Cardiac fibroblast (primary cell): ENCODE data around the gene SMIM35.
"Not testable (repeated sequence)": the region's sequence is repeated elsewhere in the genome, so short reads cannot be mapped to it uniquely, and the experiment has no call there.

ENCODE experiments used
- DNase-seq, 2 donors: peaks; one replicate each; pipeline versions ENCODE4 v3.0.0 to v3.0.0-alpha.2; 2010; ENCODE audit warnings: low read depth in 2 of 2
- H3K4me3 ChIP-seq, 2 donors: replicated peaks in 1 of 2; 1 replicate in 1 of 2; 2 replicates in 1 of 2; pipeline ENCODE4 v1.5.1; 2011; ENCODE audit warnings: low read depth in 2 of 2, low read length in 2 of 2, mild to moderate bottlenecking in 2 of 2, moderate library complexity in 1 of 2
- TF ChIP-seq, protein P1 (sequence below): IDR thresholded peaks from one replicate; pipeline ENCODE4 v1.5.1; 2011; ENCODE audit warnings: low read depth, mild to moderate bottlenecking, low read length, inconsistent platforms

The SMIM35 gene

DNA sequence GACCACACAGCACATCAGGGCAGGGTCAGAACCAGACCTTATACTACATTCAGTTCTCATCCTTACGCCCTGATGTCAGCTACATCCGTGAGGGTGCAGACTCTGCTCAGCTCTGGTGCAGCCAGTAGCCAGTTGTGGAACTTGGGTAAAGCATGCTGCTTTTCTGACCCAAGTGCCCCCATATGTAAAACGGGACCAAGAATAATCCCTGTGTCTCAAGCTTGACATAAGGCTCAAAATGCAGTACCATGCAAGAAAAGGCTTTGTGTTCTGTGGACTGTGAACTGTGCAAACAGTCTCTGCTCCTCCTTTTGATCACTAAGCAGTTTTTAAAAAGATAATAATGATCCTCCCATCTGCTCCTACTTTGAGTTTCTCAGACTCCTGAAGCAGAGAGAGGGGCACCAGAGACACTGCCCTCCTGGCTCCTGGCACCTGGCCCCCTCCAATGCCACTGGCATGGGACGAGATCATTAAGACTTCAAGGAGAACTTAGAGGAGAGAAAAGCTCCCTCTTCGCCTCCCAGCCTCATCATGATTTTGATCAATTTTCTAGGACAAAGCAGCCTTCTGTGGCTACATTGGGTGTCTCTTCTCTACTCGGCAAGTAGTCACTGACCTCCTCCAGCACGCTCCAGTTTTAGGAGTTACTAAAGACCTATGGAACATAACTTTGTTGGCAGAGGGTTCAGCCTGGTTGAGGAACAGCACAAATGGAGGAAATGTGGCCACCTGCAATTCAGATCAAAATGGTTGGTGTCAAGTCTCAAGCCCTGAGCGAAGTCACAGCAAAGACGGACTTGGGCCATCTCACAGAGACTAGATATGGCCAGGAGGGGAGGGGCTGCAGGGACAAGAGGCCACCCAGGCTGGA lies 76.7 kb downstream of the SMIM35 start:
- no peak overlapping the region for H3K4me3 ChIP-seq
- DNase-seq = no peak
- TF ChIP-seq, protein P1, sequence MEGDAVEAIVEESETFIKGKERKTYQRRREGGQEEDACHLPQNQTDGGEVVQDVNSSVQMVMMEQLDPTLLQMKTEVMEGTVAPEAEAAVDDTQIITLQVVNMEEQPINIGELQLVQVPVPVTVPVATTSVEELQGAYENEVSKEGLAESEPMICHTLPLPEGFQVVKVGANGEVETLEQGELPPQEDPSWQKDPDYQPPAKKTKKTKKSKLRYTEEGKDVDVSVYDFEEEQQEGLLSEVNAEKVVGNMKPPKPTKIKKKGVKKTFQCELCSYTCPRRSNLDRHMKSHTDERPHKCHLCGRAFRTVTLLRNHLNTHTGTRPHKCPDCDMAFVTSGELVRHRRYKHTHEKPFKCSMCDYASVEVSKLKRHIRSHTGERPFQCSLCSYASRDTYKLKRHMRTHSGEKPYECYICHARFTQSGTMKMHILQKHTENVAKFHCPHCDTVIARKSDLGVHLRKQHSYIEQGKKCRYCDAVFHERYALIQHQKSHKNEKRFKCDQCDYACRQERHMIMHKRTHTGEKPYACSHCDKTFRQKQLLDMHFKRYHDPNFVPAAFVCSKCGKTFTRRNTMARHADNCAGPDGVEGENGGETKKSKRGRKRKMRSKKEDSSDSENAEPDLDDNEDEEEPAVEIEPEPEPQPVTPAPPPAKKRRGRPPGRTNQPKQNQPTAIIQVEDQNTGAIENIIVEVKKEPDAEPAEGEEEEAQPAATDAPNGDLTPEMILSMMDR = no peak

DNA sequence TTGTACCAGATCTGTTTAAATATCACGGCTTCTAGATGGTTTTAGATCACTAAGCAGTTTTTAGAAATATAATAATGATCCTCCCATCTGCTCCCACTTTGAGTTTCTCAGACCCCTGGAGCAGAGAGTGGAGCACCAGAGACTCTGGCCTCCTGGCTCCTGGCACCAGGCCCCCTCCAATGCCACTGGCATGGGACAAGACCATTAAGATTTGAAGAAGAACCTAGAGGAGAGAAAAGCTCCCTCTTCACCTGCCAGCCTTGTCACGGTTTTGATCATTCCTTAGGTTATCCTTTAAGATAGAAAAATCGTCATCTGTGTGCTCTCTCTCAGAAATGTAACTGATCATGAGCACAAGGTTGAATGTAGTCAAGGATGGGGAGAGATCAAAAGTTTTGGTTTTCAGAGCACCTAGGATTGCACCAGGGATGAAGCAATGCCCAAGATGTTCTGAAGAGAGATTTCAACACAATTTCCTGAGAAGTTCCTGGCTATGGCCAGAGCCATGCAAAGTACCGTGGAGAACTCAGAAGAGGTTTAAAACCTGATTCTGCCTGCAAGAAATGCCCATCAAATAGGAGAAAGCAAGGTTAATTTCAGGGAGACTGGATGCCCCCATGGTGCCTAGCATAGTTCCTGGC lies 78.4 kb downstream of the SMIM35 start:
- H3K4me3 ChIP-seq = no peak overlapping the region
- DNase-seq = no peak
- TF ChIP-seq, protein P1 = no peak

DNA sequence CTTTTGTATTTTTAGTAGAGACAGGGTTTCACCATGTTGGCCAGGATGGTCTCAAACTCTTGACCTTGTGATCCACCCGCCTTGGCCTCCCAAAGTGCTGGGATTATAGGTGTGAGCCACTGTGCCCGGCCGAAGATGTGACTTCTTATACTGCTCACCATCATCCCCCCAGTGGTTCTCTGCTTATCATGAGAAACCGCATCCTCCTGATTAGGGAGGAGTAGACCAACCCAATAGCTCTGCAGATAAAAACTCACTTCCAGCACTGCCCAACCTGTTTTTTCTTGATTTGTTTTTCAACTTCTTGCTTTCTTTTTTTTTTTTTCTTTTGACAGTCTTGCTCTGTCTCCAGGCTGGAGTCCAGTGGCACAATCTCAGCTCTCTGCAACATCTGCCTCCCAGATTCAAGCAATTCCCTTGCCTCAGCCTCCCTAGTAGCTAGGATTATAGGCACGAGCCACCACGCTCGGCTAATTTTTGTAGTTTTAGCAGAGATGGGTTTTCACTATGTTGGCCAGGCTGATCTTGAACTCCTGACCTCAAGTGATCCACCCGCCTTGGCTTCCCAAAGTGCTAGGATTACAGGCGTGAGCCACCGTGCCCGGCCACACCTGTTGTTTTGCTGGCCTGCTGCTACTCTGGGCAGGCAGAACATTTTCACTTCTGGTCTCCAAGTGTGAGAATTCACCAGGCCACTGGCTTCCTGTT lies 79.0 kb downstream of the SMIM35 start:
- DNase-seq, H3K4me3 ChIP-seq: not testable (repeated sequence)

DNA sequence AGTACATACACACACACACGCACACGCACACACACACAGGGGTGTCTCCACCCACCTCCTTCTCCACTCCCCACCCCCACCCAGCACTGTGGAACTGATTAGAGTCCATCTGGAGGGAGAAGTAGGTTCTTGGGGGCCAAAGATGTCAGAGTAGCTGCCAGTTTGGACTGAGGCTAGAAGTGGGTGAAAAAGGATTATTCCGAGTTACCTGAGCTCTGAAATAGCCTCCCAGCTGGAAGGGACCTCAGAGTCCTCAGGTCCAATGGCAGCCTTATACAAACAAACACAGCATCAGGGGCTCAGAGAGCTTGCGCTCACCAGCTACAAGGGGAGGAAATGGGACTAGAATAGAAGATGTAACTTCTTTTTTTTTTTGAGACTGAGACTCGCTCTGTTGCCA lies 79.7 kb downstream of the SMIM35 start:
- TF ChIP-seq, protein P1 = no peak
- no peak for DNase-seq
- H3K4me3 ChIP-seq = no peak overlapping the region

DNA sequence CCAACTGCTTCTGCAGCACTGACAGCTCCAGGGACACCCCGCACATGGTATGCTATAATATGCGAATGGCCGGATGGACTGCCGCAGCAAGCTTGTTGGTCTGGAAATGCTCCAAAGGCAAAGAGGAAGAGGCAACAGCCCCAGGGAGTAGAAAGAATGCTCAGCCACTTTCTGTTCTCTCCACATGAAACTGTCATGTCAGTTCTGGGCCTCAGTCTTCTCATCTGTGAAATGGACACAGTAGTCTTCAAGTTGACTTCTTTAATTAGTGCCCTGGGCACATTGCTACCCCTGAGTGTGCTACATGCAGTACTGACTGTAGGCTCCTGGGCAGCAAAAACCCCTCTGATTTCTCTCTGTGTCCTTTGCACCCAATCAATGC lies 80.6 kb downstream of the SMIM35 start:
- TF ChIP-seq, protein P1 = no peak
- DNase-seq = no peak
- H3K4me3 ChIP-seq = no peak overlapping the region

DNA sequence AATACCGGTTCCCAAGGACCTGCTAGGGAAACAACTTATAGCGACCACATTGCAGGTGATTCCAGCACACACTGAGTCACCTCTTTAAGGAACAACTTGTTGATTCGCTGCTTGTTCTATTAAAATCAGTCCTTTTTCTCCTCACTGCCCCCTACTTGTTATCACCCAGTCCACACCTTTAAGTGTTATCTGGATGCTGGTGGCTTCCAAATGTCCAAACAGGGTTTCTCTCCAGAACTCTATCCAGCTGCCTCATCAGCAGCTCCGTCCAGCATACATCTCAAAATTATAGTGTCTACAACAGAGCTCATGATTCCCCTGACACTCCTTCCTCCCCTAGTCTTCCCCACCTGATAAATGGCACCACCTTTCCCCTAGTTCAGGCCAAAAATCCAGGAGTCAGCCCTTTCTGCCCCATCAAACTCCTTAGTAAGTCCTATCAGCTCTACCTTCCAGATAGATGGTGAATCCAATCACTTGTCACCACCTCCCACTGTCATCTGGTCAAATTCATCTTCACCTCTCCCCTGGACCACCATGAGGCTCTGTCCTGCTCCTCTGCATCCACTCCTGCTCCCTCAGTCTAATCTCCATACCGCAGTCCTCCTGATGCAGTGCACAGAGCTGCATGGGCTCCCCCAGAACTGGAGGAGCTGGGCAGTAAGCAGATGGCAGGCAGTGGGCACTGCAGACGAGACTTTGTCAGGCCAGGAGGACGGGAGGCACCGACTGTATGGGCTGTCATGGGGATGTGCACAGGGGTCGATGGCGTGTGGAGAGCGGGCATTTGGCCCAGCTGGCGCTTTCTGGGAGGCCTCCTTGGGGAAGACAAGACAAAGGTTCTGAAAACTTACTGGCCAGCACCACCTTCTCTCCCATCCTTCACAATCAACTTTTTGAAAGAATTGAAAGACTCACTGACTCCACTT lies 81.3 kb downstream of the SMIM35 start:
- no peak for DNase-seq
- no peak overlapping the region for H3K4me3 ChIP-seq
- TF ChIP-seq, protein P1 = no peak
